SW 1271 (cell line): Measurements from ENCODE around the gene ENAH.
A peak's percentile ranks its signal among the peaks of the same experiment; 100 is the strongest.

Source experiments
- DNase-seq, 2 experiments: peaks; one replicate each; lab custom pipeline; 2025; lab: John Stamatoyannopoulos, UW

The ENAH gene

GRCh38 chr1:225556694-225557093 is 96.2 kb downstream of the ENAH start:
- DNase-seq = no peak

GRCh38 chr1:225555821-225556220 is 97.1 kb downstream of the ENAH start:
- DNase-seq = no peak

- DNase-seq = peak in 1 of 2 experiments; percentile 9
Observed at GRCh38 chr1:225554216-225554812, 98.6 kb downstream of the ENAH start.

- no peak for DNase-seq
Observed at GRCh38 chr1:225549821-225550220, 103.1 kb downstream of the ENAH start.

- no peak for DNase-seq
Observed at GRCh38 chr1:225548140-225548857, 104.6 kb downstream of the ENAH start.

GRCh38 chr1:225545649-225546048 is 107.3 kb downstream of the ENAH start:
- no peak for DNase-seq

GRCh38 chr1:225544924-225545323 is 108.0 kb downstream of the ENAH start:
- DNase-seq = no peak

GRCh38 chr1:225544263-225544662 is 108.7 kb downstream of the ENAH start:
- no peak for DNase-seq

- DNase-seq = no peak
Observed at GRCh38 chr1:225543350-225543749, 109.6 kb downstream of the ENAH start.

- no peak for DNase-seq
Observed at GRCh38 chr1:225541383-225541782, 111.5 kb downstream of the ENAH start.

GRCh38 chr1:225539575-225539974 is 113.3 kb downstream of the ENAH start:
- DNase-seq = no peak

- DNase-seq = no peak
Observed at GRCh38 chr1:225539069-225539468, 113.9 kb downstream of the ENAH start.

GRCh38 chr1:225537554-225538251 is 115.2 kb downstream of the ENAH start:
- no peak for DNase-seq

- DNase-seq = no peak
Observed at GRCh38 chr1:225535280-225535679, 117.6 kb downstream of the ENAH start.

GRCh38 chr1:225534772-225535171 is 118.2 kb downstream of the ENAH start:
- DNase-seq = no peak

GRCh38 chr1:225534135-225534534 is 118.8 kb downstream of the ENAH start:
- DNase-seq = no peak

GRCh38 chr1:225533238-225533637 is 119.7 kb downstream of the ENAH start:
- no peak for DNase-seq

GRCh38 chr1:225532240-225532944 is 120.5 kb downstream of the ENAH start:
- no peak for DNase-seq

GRCh38 chr1:225529726-225530125 is 123.2 kb downstream of the ENAH start:
- DNase-seq = no peak

GRCh38 chr1:225527575-225527974 is 125.3 kb downstream of the ENAH start:
- DNase-seq = no peak

GRCh38 chr1:225526878-225527277 is 126.0 kb downstream of the ENAH start:
- no peak for DNase-seq

GRCh38 chr1:225525377-225525776 is 127.5 kb downstream of the ENAH start:
- no peak for DNase-seq

- DNase-seq = no peak
Observed at GRCh38 chr1:225524570-225524969, 128.4 kb downstream of the ENAH start.
